ENCODE results near the gene PIANP.
"Not testable (repeated sequence)": the region's sequence is repeated elsewhere in the genome, so short reads cannot be mapped to it uniquely, and the experiment has no call there.

Gene PIANP

GRCh38 chr12:6700646-6701051 is at the start of gene PIANP:
Gene PIANP (minus strand): TSS chr12:6700815. CDS start chr12:6698061, 2,754 bp downstream.
- peak; percentile 34 for DNase-seq

- no peak for DNase-seq
These were observed 48.1 kb upstream of the PIANP start for GRCh38 chr12:6748761-6749160.

GRCh38 chr12:6747216-6747615 is 46.6 kb upstream of the PIANP start:
- DNase-seq = no peak

GRCh38 chr12:6745741-6746525 is 45.3 kb upstream of the PIANP start:
- DNase-seq = no peak

- not testable (repeated sequence) for DNase-seq
These were observed 42.7 kb upstream of the PIANP start for GRCh38 chr12:6743300-6743699.

GRCh38 chr12:6742834-6743233 is 42.2 kb upstream of the PIANP start:
- no peak for DNase-seq

- not testable (repeated sequence) for DNase-seq
These were observed 41.5 kb upstream of the PIANP start for GRCh38 chr12:6742080-6742479.

- no peak for DNase-seq
These were observed 36.1 kb upstream of the PIANP start for GRCh38 chr12:6736754-6737153.

- peak; percentile 75 for DNase-seq
These were observed 35.0 kb upstream of the PIANP start for GRCh38 chr12:6735448-6736191.

GRCh38 chr12:6734506-6735387 is 34.1 kb upstream of the PIANP start:
- DNase-seq = no peak

GRCh38 chr12:6730169-6730568 is 29.6 kb upstream of the PIANP start:
- no peak for DNase-seq

GRCh38 chr12:6729186-6729585 is 28.6 kb upstream of the PIANP start:
- DNase-seq = no peak

- no peak for DNase-seq
These were observed 24.7 kb upstream of the PIANP start for GRCh38 chr12:6725350-6725749.

- peak; percentile 12 for DNase-seq
These were observed 23.8 kb upstream of the PIANP start for GRCh38 chr12:6724409-6724797.

GRCh38 chr12:6723607-6724408 is 23.2 kb upstream of the PIANP start, which contains the start of gene COPS7A:
Gene COPS7A (plus strand): TSS chr12:6724046. CDS start chr12:6724657, 611 bp downstream.
- DNase-seq = peak; percentile 99

GRCh38 chr12:6722863-6723262 is 22.2 kb upstream of the PIANP start:
- DNase-seq = no peak

- DNase-seq = no peak
These were observed 16.3 kb upstream of the PIANP start for GRCh38 chr12:6716874-6717437.

- DNase-seq = not testable (repeated sequence)
These were observed 15.6 kb upstream of the PIANP start for GRCh38 chr12:6716031-6716873.

GRCh38 chr12:6708960-6709394 is 8.4 kb upstream of the PIANP start:
- DNase-seq = no peak

- not testable (repeated sequence) for DNase-seq
These were observed 7.7 kb upstream of the PIANP start for GRCh38 chr12:6708351-6708750.

- DNase-seq = no peak
These were observed 3.0 kb upstream of the PIANP start for GRCh38 chr12:6703631-6704030.
